ENCODE measurements around the gene SUMO2.
"Not testable (repeated sequence)": the region's sequence is repeated elsewhere in the genome, so short reads cannot be mapped to it uniquely, and the experiment has no call there.

SUMO2 gene

DNA sequence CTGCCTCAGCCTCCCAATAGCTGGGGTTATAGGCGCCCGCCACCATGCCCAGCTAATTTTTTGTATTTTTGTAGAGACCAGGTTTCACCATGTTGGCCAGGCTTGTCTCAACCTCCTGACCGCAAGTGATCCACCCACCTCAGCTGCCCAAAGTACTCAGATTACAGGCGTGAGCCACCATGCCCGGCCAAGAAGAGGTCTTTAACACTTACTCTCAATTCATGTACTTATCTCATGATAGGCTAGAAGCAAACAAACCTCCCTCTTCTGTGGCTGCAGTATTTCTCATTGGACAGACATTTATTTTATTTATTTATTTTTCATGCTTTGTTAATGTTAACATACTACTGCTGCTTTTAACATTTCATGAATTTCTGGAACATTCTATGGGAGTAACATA, 44.2 kb downstream of the SUMO2 start:
- Histone ChIP-seq H3K9me3 (ENCODE audit: control insufficient read depth, insufficient read depth, low read depth, low read length) (no peaks in the 10 kb centered on the region), H3K36me3 (ENCODE audit: control insufficient read depth in 2 of 2, insufficient read depth in 1 of 2, low read length in 2 of 2) (peaks cover 77 to 81% of the 10 kb centered on the region in 2 experiments), H3K4me1 (ENCODE audit: control insufficient read depth, insufficient read depth, low read length) (no peaks in the 10 kb centered on the region), H3K27ac (ENCODE audit: extremely low read depth, low read depth, low read length) (no peak overlapping the region), H3K4me3 (ENCODE audit: low read depth, low read length) (no peak overlapping the region)
- ChIA-PET CTCF (interaction anchor here (0.6 to 1.1 kb wide), 2 partner anchors 24 to 283 kb away, joined by 4 to 5 read pairs; no protein-coding TSS in a partner anchor), POLR2A (interaction anchor here (0.7 to 0.9 kb wide), 2 partner anchors 10 to 16 kb away, joined by 3 to 8 read pairs; partner anchors contain the start of gene JPT1)
- TF ChIP-seq ZNF114 (tag by site-specific recombination; IDR thresholded peaks at IDR 0.05) (no peak), GLIS1 (tag by site-specific recombination; IDR thresholded peaks at IDR 0.05) (no peak), WT1 (tag by site-specific recombination; IDR thresholded peaks at IDR 0.05) (peak; percentile 91), ZBTB26 (tag by site-specific recombination; optimal IDR thresholded peaks at IDR 0.05) (no peak), ZNF48 (tag by site-specific recombination; IDR thresholded peaks at IDR 0.05) (no peak)
- TF ChIP-seq, protein P1, sequence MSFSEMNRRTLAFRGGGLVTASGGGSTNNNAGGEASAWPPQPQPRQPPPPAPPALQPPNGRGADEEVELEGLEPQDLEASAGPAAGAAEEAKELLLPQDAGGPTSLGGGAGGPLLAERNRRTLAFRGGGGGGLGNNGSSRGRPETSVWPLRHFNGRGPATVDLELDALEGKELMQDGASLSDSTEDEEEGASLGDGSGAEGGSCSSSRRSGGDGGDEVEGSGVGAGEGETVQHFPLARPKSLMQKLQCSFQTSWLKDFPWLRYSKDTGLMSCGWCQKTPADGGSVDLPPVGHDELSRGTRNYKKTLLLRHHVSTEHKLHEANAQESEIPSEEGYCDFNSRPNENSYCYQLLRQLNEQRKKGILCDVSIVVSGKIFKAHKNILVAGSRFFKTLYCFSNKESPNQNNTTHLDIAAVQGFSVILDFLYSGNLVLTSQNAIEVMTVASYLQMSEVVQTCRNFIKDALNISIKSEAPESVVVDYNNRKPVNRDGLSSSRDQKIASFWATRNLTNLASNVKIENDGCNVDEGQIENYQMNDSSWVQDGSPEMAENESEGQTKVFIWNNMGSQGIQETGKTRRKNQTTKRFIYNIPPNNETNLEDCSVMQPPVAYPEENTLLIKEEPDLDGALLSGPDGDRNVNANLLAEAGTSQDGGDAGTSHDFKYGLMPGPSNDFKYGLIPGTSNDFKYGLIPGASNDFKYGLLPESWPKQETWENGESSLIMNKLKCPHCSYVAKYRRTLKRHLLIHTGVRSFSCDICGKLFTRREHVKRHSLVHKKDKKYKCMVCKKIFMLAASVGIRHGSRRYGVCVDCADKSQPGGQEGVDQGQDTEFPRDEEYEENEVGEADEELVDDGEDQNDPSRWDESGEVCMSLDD (tag by site-specific recombination; IDR thresholded peaks at IDR 0.05), result no peak

DNA sequence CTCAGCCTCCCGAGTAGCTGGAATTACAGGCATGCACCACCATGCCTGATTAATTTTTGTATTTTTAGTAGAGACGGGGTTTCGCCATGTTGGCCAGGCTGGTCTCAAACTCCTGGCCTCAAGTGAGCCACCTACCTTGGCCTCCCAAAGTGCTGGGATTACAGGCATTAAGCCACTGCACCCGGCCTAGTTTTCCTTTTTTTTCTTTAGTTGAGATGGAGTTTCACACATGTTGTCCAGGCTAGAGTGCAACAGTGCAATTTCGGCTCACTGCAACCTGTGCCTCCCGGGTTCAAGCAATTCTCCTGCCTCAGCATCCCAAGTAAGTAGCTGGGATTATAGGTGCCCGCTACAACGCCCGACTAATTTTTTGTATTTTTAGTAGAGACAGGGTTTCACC, 45.0 kb downstream of the SUMO2 start:
- H3K4me1 ChIP-seq (ENCODE audit: control insufficient read depth, insufficient read depth, low read length); H3K9me3 ChIP-seq (ENCODE audit: control insufficient read depth, insufficient read depth, low read depth, low read length); H3K27ac ChIP-seq (ENCODE audit: extremely low read depth, low read depth, low read length); H3K4me3 ChIP-seq (ENCODE audit: low read depth, low read length): not testable (repeated sequence)
- ChIA-PET POLR2A (interaction anchor here (0.6 to 1.3 kb wide), 3 partner anchors 17 to 386 kb away, joined by 3 to 4 read pairs (median 4); no protein-coding TSS in a partner anchor), CTCF (interaction anchor here (0.7 to 1.3 kb wide), 3 partner anchors 9 to 33 kb away, joined by 3 to 13 read pairs (median 6); no protein-coding TSS in a partner anchor)
- TF ChIP-seq ZNF664 (tag by site-specific recombination; IDR thresholded peaks at IDR 0.05), result peak; percentile 91
- peak; percentile 70 for TF ChIP-seq ZNF335 (tag by site-specific recombination; conservative IDR thresholded peaks at IDR 0.05)
- H3K36me3 ChIP-seq (ENCODE audit: control insufficient read depth in 2 of 2, insufficient read depth in 1 of 2, low read length in 2 of 2), result peaks cover 69 to 73% of the 10 kb centered on the region in 2 experiments

- H3K4me1 ChIP-seq (ENCODE audit: control insufficient read depth, insufficient read depth, low read length), result peaks cover 3% of the 10 kb centered on the region; the same call in 1 of the 2 replicates
- ChIA-PET CTCF (interaction anchor here (0.5 to 1.2 kb wide), 4 partner anchors 14 to 346 kb away, joined by 3 to 10 read pairs (median 3); no protein-coding TSS in a partner anchor), POLR2A (interaction anchor here (0.7 to 1.5 kb wide), 4 partner anchors 10 to 19 kb away, joined by 3 to 4 read pairs (median 3); partner anchors contain the start of gene JPT1)
- peaks cover 54 to 55% of the 10 kb centered on the region in 2 experiments for H3K36me3 ChIP-seq (ENCODE audit: control insufficient read depth in 2 of 2, insufficient read depth in 1 of 2, low read length in 2 of 2)
- no peak overlapping the region for H3K4me3 ChIP-seq (ENCODE audit: low read depth, low read length)
- no peaks in the 10 kb centered on the region for H3K9me3 ChIP-seq (ENCODE audit: control insufficient read depth, insufficient read depth, low read depth, low read length)
- H3K27ac ChIP-seq (ENCODE audit: extremely low read depth, low read depth, low read length), result no peak overlapping the region
- TF ChIP-seq SP2 (tag by site-specific recombination; IDR thresholded peaks at IDR 0.05) (no peak), IKZF3 (tag by site-specific recombination; IDR thresholded peaks at IDR 0.05) (no peak), ZNF707 (tag by site-specific recombination; IDR thresholded peaks at IDR 0.05) (no peak), ZBTB1 (tag by site-specific recombination; IDR thresholded peaks at IDR 0.05) (no peak)
- TF ChIP-seq, protein P2, sequence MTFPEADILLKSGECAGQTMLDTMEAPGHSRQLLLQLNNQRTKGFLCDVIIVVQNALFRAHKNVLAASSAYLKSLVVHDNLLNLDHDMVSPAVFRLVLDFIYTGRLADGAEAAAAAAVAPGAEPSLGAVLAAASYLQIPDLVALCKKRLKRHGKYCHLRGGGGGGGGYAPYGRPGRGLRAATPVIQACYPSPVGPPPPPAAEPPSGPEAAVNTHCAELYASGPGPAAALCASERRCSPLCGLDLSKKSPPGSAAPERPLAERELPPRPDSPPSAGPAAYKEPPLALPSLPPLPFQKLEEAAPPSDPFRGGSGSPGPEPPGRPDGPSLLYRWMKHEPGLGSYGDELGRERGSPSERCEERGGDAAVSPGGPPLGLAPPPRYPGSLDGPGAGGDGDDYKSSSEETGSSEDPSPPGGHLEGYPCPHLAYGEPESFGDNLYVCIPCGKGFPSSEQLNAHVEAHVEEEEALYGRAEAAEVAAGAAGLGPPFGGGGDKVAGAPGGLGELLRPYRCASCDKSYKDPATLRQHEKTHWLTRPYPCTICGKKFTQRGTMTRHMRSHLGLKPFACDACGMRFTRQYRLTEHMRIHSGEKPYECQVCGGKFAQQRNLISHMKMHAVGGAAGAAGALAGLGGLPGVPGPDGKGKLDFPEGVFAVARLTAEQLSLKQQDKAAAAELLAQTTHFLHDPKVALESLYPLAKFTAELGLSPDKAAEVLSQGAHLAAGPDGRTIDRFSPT (tag by site-specific recombination; IDR thresholded peaks at IDR 0.05), result no peak
- TF ChIP-seq, protein P3, sequence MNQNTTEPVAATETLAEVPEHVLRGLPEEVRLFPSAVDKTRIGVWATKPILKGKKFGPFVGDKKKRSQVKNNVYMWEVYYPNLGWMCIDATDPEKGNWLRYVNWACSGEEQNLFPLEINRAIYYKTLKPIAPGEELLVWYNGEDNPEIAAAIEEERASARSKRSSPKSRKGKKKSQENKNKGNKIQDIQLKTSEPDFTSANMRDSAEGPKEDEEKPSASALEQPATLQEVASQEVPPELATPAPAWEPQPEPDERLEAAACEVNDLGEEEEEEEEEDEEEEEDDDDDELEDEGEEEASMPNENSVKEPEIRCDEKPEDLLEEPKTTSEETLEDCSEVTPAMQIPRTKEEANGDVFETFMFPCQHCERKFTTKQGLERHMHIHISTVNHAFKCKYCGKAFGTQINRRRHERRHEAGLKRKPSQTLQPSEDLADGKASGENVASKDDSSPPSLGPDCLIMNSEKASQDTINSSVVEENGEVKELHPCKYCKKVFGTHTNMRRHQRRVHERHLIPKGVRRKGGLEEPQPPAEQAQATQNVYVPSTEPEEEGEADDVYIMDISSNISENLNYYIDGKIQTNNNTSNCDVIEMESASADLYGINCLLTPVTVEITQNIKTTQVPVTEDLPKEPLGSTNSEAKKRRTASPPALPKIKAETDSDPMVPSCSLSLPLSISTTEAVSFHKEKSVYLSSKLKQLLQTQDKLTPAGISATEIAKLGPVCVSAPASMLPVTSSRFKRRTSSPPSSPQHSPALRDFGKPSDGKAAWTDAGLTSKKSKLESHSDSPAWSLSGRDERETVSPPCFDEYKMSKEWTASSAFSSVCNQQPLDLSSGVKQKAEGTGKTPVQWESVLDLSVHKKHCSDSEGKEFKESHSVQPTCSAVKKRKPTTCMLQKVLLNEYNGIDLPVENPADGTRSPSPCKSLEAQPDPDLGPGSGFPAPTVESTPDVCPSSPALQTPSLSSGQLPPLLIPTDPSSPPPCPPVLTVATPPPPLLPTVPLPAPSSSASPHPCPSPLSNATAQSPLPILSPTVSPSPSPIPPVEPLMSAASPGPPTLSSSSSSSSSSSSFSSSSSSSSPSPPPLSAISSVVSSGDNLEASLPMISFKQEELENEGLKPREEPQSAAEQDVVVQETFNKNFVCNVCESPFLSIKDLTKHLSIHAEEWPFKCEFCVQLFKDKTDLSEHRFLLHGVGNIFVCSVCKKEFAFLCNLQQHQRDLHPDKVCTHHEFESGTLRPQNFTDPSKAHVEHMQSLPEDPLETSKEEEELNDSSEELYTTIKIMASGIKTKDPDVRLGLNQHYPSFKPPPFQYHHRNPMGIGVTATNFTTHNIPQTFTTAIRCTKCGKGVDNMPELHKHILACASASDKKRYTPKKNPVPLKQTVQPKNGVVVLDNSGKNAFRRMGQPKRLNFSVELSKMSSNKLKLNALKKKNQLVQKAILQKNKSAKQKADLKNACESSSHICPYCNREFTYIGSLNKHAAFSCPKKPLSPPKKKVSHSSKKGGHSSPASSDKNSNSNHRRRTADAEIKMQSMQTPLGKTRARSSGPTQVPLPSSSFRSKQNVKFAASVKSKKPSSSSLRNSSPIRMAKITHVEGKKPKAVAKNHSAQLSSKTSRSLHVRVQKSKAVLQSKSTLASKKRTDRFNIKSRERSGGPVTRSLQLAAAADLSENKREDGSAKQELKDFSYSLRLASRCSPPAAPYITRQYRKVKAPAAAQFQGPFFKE (tag by site-specific recombination; IDR thresholded peaks at IDR 0.05; ENCODE audit: borderline replicate concordance), result no peak
- TF ChIP-seq, protein P4, sequence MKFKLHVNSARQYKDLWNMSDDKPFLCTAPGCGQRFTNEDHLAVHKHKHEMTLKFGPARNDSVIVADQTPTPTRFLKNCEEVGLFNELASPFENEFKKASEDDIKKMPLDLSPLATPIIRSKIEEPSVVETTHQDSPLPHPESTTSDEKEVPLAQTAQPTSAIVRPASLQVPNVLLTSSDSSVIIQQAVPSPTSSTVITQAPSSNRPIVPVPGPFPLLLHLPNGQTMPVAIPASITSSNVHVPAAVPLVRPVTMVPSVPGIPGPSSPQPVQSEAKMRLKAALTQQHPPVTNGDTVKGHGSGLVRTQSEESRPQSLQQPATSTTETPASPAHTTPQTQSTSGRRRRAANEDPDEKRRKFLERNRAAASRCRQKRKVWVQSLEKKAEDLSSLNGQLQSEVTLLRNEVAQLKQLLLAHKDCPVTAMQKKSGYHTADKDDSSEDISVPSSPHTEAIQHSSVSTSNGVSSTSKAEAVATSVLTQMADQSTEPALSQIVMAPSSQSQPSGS (tag by site-specific recombination; IDR thresholded peaks at IDR 0.05; ENCODE audit: low read depth), result no peak
These were observed 46.8 kb downstream of the SUMO2 start for GRCh38 chr17:75135946-75136345.
